ENCODE results near the gene DDX6.

- TF ChIP-seq CTCF (IDR thresholded peaks at IDR 0.05; ENCODE audit: low read length) (no peak), EZH2 (IDR thresholded peaks at IDR 0.05; ENCODE audit: borderline replicate concordance, low read length) (no peak)
Measured at GRCh38 chr11:118806400-118806799, 15.4 kb upstream of the DDX6 start.

Data from OCI-LY1 (cell line).